Measurements from ENCODE around the gene PDK2.

Gene PDK2

GRCh38 chr17:50114849-50115357 is 19.8 kb downstream of the PDK2 start:
- in situ Hi-C loops (cut with MboI; ENCODE audit: low sequenced_read_pairs) = no loop called here

GRCh38 chr17:50115756-50116155 is 20.6 kb downstream of the PDK2 start:
- in situ Hi-C loops (cut with MboI; ENCODE audit: low sequenced_read_pairs) = no loop called here

- in situ Hi-C loops (cut with MboI; ENCODE audit: low sequenced_read_pairs) = no loop called here
Measured at GRCh38 chr17:50117202-50118051, 22.3 kb downstream of the PDK2 start.

GRCh38 chr17:50118076-50118827 is 23.1 kb downstream of the PDK2 start:
- in situ Hi-C loops (cut with MboI; ENCODE audit: low sequenced_read_pairs) = no loop called here

- in situ Hi-C loops (cut with MboI; ENCODE audit: low sequenced_read_pairs) = no loop called here
Measured at GRCh38 chr17:50118828-50119218, 23.7 kb downstream of the PDK2 start.

- in situ Hi-C loops (cut with MboI; ENCODE audit: low sequenced_read_pairs) = no loop called here
Measured at GRCh38 chr17:50120475-50121253, 25.5 kb downstream of the PDK2 start.

- in situ Hi-C loops (cut with MboI; ENCODE audit: low sequenced_read_pairs) = no loop called here
Measured at GRCh38 chr17:50122945-50123344, 27.8 kb downstream of the PDK2 start.

GRCh38 chr17:50123649-50124349 is 28.6 kb downstream of the PDK2 start:
- in situ Hi-C loops (cut with MboI; ENCODE audit: low sequenced_read_pairs) = no loop called here

GRCh38 chr17:50125420-50125997 is 30.4 kb downstream of the PDK2 start:
- in situ Hi-C loops (cut with MboI; ENCODE audit: low sequenced_read_pairs) = no loop called here

GRCh38 chr17:50127697-50128361 is 32.7 kb downstream of the PDK2 start:
- in situ Hi-C loops (cut with MboI; ENCODE audit: low sequenced_read_pairs) = no loop called here

GRCh38 chr17:50128441-50129352 is 33.5 kb downstream of the PDK2 start:
- in situ Hi-C loops (cut with MboI; ENCODE audit: low sequenced_read_pairs) = no loop called here

GRCh38 chr17:50129353-50129727 is 34.2 kb downstream of the PDK2 start:
- in situ Hi-C loops (cut with MboI; ENCODE audit: low sequenced_read_pairs) = no loop called here

GRCh38 chr17:50129728-50130558 is 34.8 kb downstream of the PDK2 start, which contains the start of gene SAMD14:
SAMD14 (minus strand) TSS chr17:50130160; CDS start chr17:50124959, 5,201 bp downstream.
- in situ Hi-C loops (cut with MboI; ENCODE audit: low sequenced_read_pairs) = no loop called here

- in situ Hi-C loops (cut with MboI; ENCODE audit: low sequenced_read_pairs) = no loop called here
Measured at GRCh38 chr17:50130559-50131305, 35.6 kb downstream of the PDK2 start.

GRCh38 chr17:50132104-50132794 is 37.1 kb downstream of the PDK2 start:
- in situ Hi-C loops (cut with MboI; ENCODE audit: low sequenced_read_pairs) = no loop called here

- in situ Hi-C loops (cut with MboI; ENCODE audit: low sequenced_read_pairs) = no loop called here
Measured at GRCh38 chr17:50133028-50133768, 38.0 kb downstream of the PDK2 start.

Measured in hTERT RPE-1 (cell line).